ENCODE data around the gene AKAP13. TPM values are rescaled to one million over a fixed set of nuclear protein-coding genes. Genes with fewer than 3 reads are reported as not detected.

Gene AKAP13
- total and polyA plus RNA-seq, 2 of the 8 experiments (the other 6 are each of a cell fraction or from before 2014, with no cell fraction given): 14.0 to 46.2 TPM

DNA sequence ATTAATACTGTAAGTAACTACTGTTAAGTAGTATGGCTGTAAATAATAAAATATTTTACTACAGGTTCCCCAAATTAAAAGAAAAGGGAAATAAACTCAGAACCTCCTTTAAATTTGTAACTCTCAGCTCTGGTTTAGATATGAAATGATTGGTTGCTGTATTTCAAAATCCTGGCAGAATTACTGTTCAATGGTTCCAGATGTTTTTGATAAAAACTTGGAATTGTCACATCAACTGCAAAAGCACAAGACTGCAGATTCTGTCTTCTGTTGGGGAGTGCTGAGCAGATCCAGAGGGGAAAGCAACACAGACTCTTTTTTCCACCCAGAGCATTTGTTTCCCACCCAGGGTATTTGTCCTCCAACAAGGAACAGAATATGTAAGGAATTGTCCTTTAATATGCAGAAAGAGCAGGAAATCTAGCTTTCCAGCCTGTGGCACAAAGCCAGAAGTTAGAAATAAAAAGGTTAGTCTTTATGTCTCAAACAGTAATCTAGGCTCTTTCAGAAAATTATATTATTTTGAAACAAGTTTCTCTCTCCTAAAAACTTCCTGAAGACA lies 236.2 kb downstream of the AKAP13 start:
- ChIA-PET CTCF (ENCODE audit: partially characterized antibody) (interaction anchor here (0.8 to 1.6 kb wide), 11 partner anchors 7 to 77 kb away, joined by 3 to 4 read pairs (median 3); no protein-coding TSS in a partner anchor), POLR2A (ENCODE audit: partially characterized antibody) (no interaction called here)
- H3K36me3 ChIP-seq (ENCODE audit: control insufficient read depth in 2 of 4, insufficient read depth in 4 of 4, low read length in 3 of 4): no peaks in the 10 kb centered on the region
- FAIRE-seq: no peak
- TF ChIP-seq RNF2 (IDR thresholded peaks at IDR 0.05; ENCODE audit: borderline replicate concordance, low read depth, low read length, missing control alignments, poor library complexity, severe bottlenecking) (no peak), RAD21 (IDR thresholded peaks at IDR 0.05 in 1 of 2, conservative IDR thresholded peaks at IDR 0.05 in 1 of 2; ENCODE audit: low read depth in 2 of 2, low read length in 2 of 2) (no peak), CTBP2 (IDR thresholded peaks at IDR 0.05; ENCODE audit: borderline replicate concordance, insufficient read depth, insufficient read length, low read length) (no peak), SP2 (IDR thresholded peaks at IDR 0.05; ENCODE audit: low read length) (no peak), NANOG (IDR thresholded peaks at IDR 0.05; ENCODE audit: insufficient read depth, low read depth, low read length, poor library complexity, severe bottlenecking) (no peak), SIX5 (IDR thresholded peaks at IDR 0.05; ENCODE audit: low read depth, low read length) (no peak), JUND (IDR thresholded peaks at IDR 0.05; ENCODE audit: low read length) (no peak), RBBP5 (IDR thresholded peaks at IDR 0.05; ENCODE audit: borderline replicate concordance, low read depth, low read length) (no peak)
- TF ChIP-seq, protein P1, sequence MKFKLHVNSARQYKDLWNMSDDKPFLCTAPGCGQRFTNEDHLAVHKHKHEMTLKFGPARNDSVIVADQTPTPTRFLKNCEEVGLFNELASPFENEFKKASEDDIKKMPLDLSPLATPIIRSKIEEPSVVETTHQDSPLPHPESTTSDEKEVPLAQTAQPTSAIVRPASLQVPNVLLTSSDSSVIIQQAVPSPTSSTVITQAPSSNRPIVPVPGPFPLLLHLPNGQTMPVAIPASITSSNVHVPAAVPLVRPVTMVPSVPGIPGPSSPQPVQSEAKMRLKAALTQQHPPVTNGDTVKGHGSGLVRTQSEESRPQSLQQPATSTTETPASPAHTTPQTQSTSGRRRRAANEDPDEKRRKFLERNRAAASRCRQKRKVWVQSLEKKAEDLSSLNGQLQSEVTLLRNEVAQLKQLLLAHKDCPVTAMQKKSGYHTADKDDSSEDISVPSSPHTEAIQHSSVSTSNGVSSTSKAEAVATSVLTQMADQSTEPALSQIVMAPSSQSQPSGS (IDR thresholded peaks at IDR 0.05; ENCODE audit: low read length): no peak
- no peak overlapping the region for H3K56ac ChIP-seq (replicated peaks; ENCODE audit: insufficient read length, low read depth, low read length)
- H2BK20ac ChIP-seq (ENCODE audit: low read length): no peak overlapping the region
- H4K20me1 ChIP-seq (replicated peaks in 1 of 2; ENCODE audit: control insufficient read depth in 1 of 2, insufficient read depth in 2 of 2, low read length in 2 of 2): no peaks in the 10 kb centered on the region
- H3K23ac ChIP-seq (ENCODE audit: insufficient read length): no peak overlapping the region
- no peak overlapping the region for H4K5ac ChIP-seq (ENCODE audit: insufficient read length, low read depth, low read length)
- no peak for DNase-seq (ENCODE audit: low read depth in 1 of 2, low spot score in 2 of 2)
- H3K4me3 ChIP-seq (ENCODE audit: extremely low read depth in 1 of 4, insufficient read depth in 2 of 4, low read depth in 3 of 4, low read length in 4 of 4): no peak overlapping the region
- H2AK5ac ChIP-seq (ENCODE audit: low read depth, low read length): no peak overlapping the region
- H2BK120ac ChIP-seq (replicated peaks; ENCODE audit: low read depth, low read length): no peak overlapping the region
- H3K4ac ChIP-seq (replicated peaks; ENCODE audit: insufficient read length, low read depth, low read length): no peak overlapping the region
- no peaks in the 10 kb centered on the region for H3K9me3 ChIP-seq (ENCODE audit: insufficient read depth in 2 of 2, low read depth in 1 of 2, low read length in 1 of 2)
- H3K4me1 ChIP-seq (replicated peaks in 1 of 4; ENCODE audit: control insufficient read depth in 3 of 4, insufficient read depth in 4 of 4, low read length in 3 of 4): peaks cover 7 to 17% (median 8%) of the 10 kb centered on the region in 4 experiments; a peak in 6 of 7 replicates
- H3K4me2 ChIP-seq (ENCODE audit: insufficient read depth in 1 of 2, low read depth in 2 of 2, low read length in 2 of 2): no peak overlapping the region; a peak in 1 of 4 replicates
- H4K91ac ChIP-seq (replicated peaks; ENCODE audit: insufficient read length, low read length): no peak overlapping the region
- H2BK5ac ChIP-seq (ENCODE audit: low read depth, low read length): no peak overlapping the region
- H3K79me2 ChIP-seq (ENCODE audit: control insufficient read depth in 1 of 2, insufficient read depth in 2 of 2, low read length in 2 of 2): no peaks in the 10 kb centered on the region
- H2AFZ ChIP-seq (ENCODE audit: low read length): no peak overlapping the region
- no peak overlapping the region for H2BK12ac ChIP-seq (ENCODE audit: low read depth, low read length)
- no peaks in the 10 kb centered on the region; the same call in 1 of the 2 replicates for H3K79me1 ChIP-seq (ENCODE audit: low read depth, low read length)
- no peak overlapping the region for H3K27ac ChIP-seq (ENCODE audit: low read depth, low read length)
- H2BK15ac ChIP-seq (ENCODE audit: low read length): no peak overlapping the region
- no peak overlapping the region for H3K9ac ChIP-seq (replicated peaks in 1 of 4; ENCODE audit: extremely low read depth in 1 of 4, low read depth in 3 of 4, low read length in 3 of 4)
- no peaks in the 10 kb centered on the region for H3K27me3 ChIP-seq (replicated peaks in 1 of 4; ENCODE audit: control insufficient read depth in 3 of 4, extremely low read depth in 1 of 4, insufficient read depth in 3 of 4, low read length in 3 of 4)
- no peak overlapping the region for H4K8ac ChIP-seq (ENCODE audit: extremely low read depth, insufficient read depth, low read length)
- H3K23me2 ChIP-seq (ENCODE audit: low read depth, low read length): no peaks in the 10 kb centered on the region
- no peak overlapping the region for H3K18ac ChIP-seq (ENCODE audit: extremely low read depth, low read length)
- no peak overlapping the region for H3K14ac ChIP-seq (ENCODE audit: insufficient read length)

Measured in H1 (cell line).